CD8-positive, alpha-beta memory T cell (primary cell): Measurements from ENCODE around the gene KCTD5. TPM values are rescaled to one million over a fixed set of nuclear protein-coding genes. Genes with fewer than 3 reads are reported as not detected.

Experiments used
- CTCF ChIA-PET: fragments of 350-600 bp; sonication (Branson Sonifier 250); formaldehyde crosslinking; loops from one replicate; lab custom pipeline; 2021; ENCODE audit warnings: antibody characterized with exemption; lab: Charles Lee
- POLR2A ChIA-PET: fragments of 350-600 bp; sonication (Branson Sonifier 250); formaldehyde crosslinking; loops from one replicate; lab custom pipeline; 2021; ENCODE audit warnings: antibody characterized with exemption; lab: Charles Lee
- DNase-seq, 5 donors: peaks; one replicate each; pipeline versions ENCODE4 v3.0.0 to v3.0.0-alpha.2; 2020 to 2022; ENCODE audit warnings: mixed read lengths in 1 of 5
- H3K27ac ChIP-seq: one replicate; pipeline ENCODE4 v1.7.0; 2013; ENCODE audit warnings: low read depth, mild to moderate bottlenecking, low read length, moderate library complexity
- H3K27me3 ChIP-seq: 2 replicates; pipeline ENCODE4 v1.7.0; 2013; ENCODE audit warnings: low read length, mild to moderate bottlenecking; ENCODE audit not compliant: insufficient read depth, poor library complexity, severe bottlenecking
- H3K36me3 ChIP-seq: 2 replicates; pipeline ENCODE4 v1.7.0; 2013; ENCODE audit warnings: mild to moderate bottlenecking, low read length, moderate library complexity; ENCODE audit not compliant: insufficient read depth
- H3K4me1 ChIP-seq: 2 replicates; pipeline ENCODE4 v1.7.0; 2013; ENCODE audit warnings: mild to moderate bottlenecking, low read length, moderate library complexity; ENCODE audit not compliant: insufficient read depth
- H3K4me3 ChIP-seq: 2 replicates; pipeline ENCODE4 v1.7.0; 2013; ENCODE audit warnings: mild to moderate bottlenecking, low read length
- H3K9me3 ChIP-seq: 2 replicates; pipeline ENCODE4 v1.7.0; 2013; ENCODE audit warnings: mild to moderate bottlenecking, low read length
- H3K27ac Mint-ChIP-seq, 8 donors: one replicate each; pipeline ENCODE4 v1.8.0; 2020 to 2021; ENCODE audit warnings: mixed read lengths in 8 of 8, mild to moderate bottlenecking in 6 of 8, inconsistent platforms in 3 of 8, moderate library complexity in 3 of 8
- H3K27me3 Mint-ChIP-seq, 2 donors: one replicate each; pipeline ENCODE4 v1.8.0; 2020 to 2021; ENCODE audit warnings: mixed read lengths in 2 of 2, mild to moderate bottlenecking in 1 of 2, moderate library complexity in 1 of 2
- H3K36me3 Mint-ChIP-seq, 3 donors: one replicate each; pipeline ENCODE4 v1.8.0; 2020 to 2021; ENCODE audit warnings: mixed read lengths in 3 of 3, inconsistent platforms in 1 of 3, mild to moderate bottlenecking in 1 of 3
- H3K4me1 Mint-ChIP-seq, 3 donors: one replicate each; pipeline ENCODE4 v1.8.0; 2020 to 2021; ENCODE audit warnings: mixed read lengths in 3 of 3, inconsistent platforms in 1 of 3, mild to moderate bottlenecking in 1 of 3
- H3K4me3 Mint-ChIP-seq, 7 donors: one replicate each; pipeline ENCODE4 v1.8.0; 2020 to 2021; ENCODE audit warnings: mixed read lengths in 7 of 7, mild to moderate bottlenecking in 6 of 7, moderate library complexity in 4 of 7, inconsistent platforms in 2 of 7
- H3K9me3 Mint-ChIP-seq, 5 donors: one replicate each; pipeline ENCODE4 v1.8.0; 2020 to 2022; ENCODE audit warnings: mixed read lengths in 5 of 5, mild to moderate bottlenecking in 3 of 5, moderate library complexity in 2 of 5, inconsistent platforms in 1 of 5
- polyA plus RNA-seq: library from polyadenylated mRNA; unstranded; fragments of 300-500 nt; fragmentation: Illumina TruSeq; gene quantifications from one replicate; pipeline ENCODE4 v1.2.3, GENCODE V29; 2021
- total RNA-seq, 2 experiments: library from RNA; stranded (reverse); gene quantifications; one replicate each; pipeline ENCODE4 v1.2.3, GENCODE V29; 2021

Gene KCTD5
- total and polyA plus RNA-seq, 3 experiments from 2014 or later = 21.2 to 50.5 (median 49.7) TPM

- no peaks in the 10 kb centered on the region for H3K4me1 ChIP-seq
- Mint-ChIP-seq H3K4me1 (no peaks in the 10 kb centered on the region), H3K27ac (no peak overlapping the region), H3K27me3 (no peaks in the 10 kb centered on the region), H3K36me3 (peaks cover 0 to 77% (median 2%) of the 10 kb centered on the region in 3 donors), H3K4me3 (no peak overlapping the region), H3K9me3 (no peaks in the 10 kb centered on the region)
- ChIA-PET CTCF (no interaction called here), POLR2A (interaction anchor here (0.6 kb wide), 1 partner anchor 142 kb away, joined by 3 read pairs; no protein-coding TSS in a partner anchor)
- H3K27me3 ChIP-seq = no peaks in the 10 kb centered on the region
- DNase-seq = no peak
- no peak overlapping the region for H3K4me3 ChIP-seq
- H3K36me3 ChIP-seq = peaks cover 19% of the 10 kb centered on the region
- no peak overlapping the region for H3K27ac ChIP-seq
- no peaks in the 10 kb centered on the region for H3K9me3 ChIP-seq
Observed at GRCh38 chr16:2701713-2702437, 19.6 kb downstream of the KCTD5 start.

DNA sequence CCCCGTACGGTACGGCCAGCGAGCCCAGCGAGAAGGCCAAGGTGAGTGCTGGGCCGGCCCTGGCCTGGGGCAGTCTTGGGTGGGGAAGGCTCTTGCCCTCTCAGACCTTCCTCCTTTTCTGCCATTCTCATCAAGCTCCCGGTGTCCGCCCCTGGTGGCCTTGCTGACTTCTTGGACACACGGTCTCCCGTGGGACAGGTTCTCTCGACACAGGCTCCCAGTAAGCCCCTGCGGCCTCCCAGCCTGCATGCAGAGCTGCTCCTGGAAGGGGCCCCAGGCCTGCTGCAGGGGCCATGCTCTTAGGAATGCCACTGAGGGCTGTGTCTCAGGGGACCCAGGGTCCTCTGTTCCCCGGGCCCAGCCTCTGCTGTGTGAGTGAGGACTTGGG, 20.1 kb downstream of the KCTD5 start:
- H3K36me3 Mint-ChIP-seq = peaks cover 0 to 76% (median 2%) of the 10 kb centered on the region in 3 donors
- H3K4me1 Mint-ChIP-seq = no peaks in the 10 kb centered on the region
- no peak overlapping the region for H3K27ac Mint-ChIP-seq
- no peaks in the 10 kb centered on the region for H3K27me3 Mint-ChIP-seq
- no peak overlapping the region for H3K4me3 Mint-ChIP-seq
- no peaks in the 10 kb centered on the region for H3K4me1 ChIP-seq
- no peaks in the 10 kb centered on the region for H3K27me3 ChIP-seq
- DNase-seq = no peak
- CTCF ChIA-PET = no interaction called here
- POLR2A ChIA-PET = interaction anchor here (0.6 kb wide), 2 partner anchors 142 to 263 kb away, joined by 3 read pairs; no protein-coding TSS in a partner anchor
- H3K36me3 ChIP-seq = peaks cover 15% of the 10 kb centered on the region
- no peak overlapping the region for H3K27ac ChIP-seq
- no peaks in the 10 kb centered on the region for H3K9me3 Mint-ChIP-seq
- H3K9me3 ChIP-seq = no peaks in the 10 kb centered on the region
- H3K4me3 ChIP-seq = no peak overlapping the region

GRCh38 chr16:2702871-2703745, 20.8 kb downstream of the KCTD5 start:
- no peaks in the 10 kb centered on the region for H3K9me3 ChIP-seq
- H3K27me3 ChIP-seq = no peaks in the 10 kb centered on the region
- Mint-ChIP-seq H3K27ac (no peak overlapping the region), H3K9me3 (no peaks in the 10 kb centered on the region), H3K27me3 (no peaks in the 10 kb centered on the region), H3K36me3 (peaks cover 0 to 76% (median under 1%) of the 10 kb centered on the region in 3 donors), H3K4me1 (no peaks in the 10 kb centered on the region), H3K4me3 (no peak overlapping the region)
- H3K36me3 ChIP-seq = peaks cover 19% of the 10 kb centered on the region
- H3K4me3 ChIP-seq = no peak overlapping the region
- CTCF ChIA-PET = no interaction called here
- POLR2A ChIA-PET = interaction anchor here (0.6 kb wide), 1 partner anchor 262 kb away, joined by 3 read pairs; no protein-coding TSS in a partner anchor
- no peak for DNase-seq
- no peak overlapping the region for H3K27ac ChIP-seq
- no peaks in the 10 kb centered on the region for H3K4me1 ChIP-seq

GRCh38 chr16:2704166-2704982, 22.1 kb downstream of the KCTD5 start:
- Histone ChIP-seq H3K4me3 (no peak overlapping the region), H3K36me3 (peaks cover 16% of the 10 kb centered on the region), H3K9me3 (no peaks in the 10 kb centered on the region), H3K27ac (no peak overlapping the region), H3K27me3 (no peaks in the 10 kb centered on the region), H3K4me1 (no peaks in the 10 kb centered on the region)
- Mint-ChIP-seq H3K9me3 (no peaks in the 10 kb centered on the region), H3K27me3 (no peaks in the 10 kb centered on the region), H3K36me3 (peaks cover 0 to 71% (median 1%) of the 10 kb centered on the region in 3 donors), H3K27ac (no peak overlapping the region), H3K4me1 (no peaks in the 10 kb centered on the region), H3K4me3 (no peak overlapping the region)
- CTCF ChIA-PET = no interaction called here
- DNase-seq = no peak
- POLR2A ChIA-PET = interaction anchor here (0.5 kb wide), 1 partner anchor 115 kb away, joined by 6 read pairs; no protein-coding TSS in a partner anchor

DNA sequence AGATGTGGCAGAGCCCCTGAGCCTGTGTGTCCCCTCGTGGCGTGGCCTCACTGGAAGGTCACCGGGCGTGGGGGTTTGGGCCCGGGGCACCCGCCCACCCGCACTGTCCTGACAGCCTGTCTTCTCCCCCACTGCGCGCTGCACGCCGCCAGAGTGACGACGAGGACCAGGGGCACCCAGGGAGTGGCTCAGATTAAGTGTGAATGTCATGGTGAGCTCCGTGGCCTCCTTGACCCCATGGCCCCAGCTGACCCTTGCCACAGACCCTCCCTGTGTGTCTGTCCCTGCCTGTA, 22.6 kb downstream of the KCTD5 start:
- Mint-ChIP-seq H3K4me1 (no peaks in the 10 kb centered on the region), H3K27me3 (no peaks in the 10 kb centered on the region), H3K27ac (no peak overlapping the region), H3K4me3 (no peak overlapping the region), H3K9me3 (no peaks in the 10 kb centered on the region), H3K36me3 (peaks cover 0 to 66% (median 1%) of the 10 kb centered on the region in 3 donors)
- DNase-seq = no peak
- Histone ChIP-seq H3K27me3 (no peaks in the 10 kb centered on the region), H3K9me3 (no peaks in the 10 kb centered on the region), H3K4me1 (no peaks in the 10 kb centered on the region), H3K4me3 (no peak overlapping the region), H3K36me3 (peaks cover 11% of the 10 kb centered on the region), H3K27ac (no peak overlapping the region)
- ChIA-PET CTCF (no interaction called here), POLR2A (no interaction called here)

DNA sequence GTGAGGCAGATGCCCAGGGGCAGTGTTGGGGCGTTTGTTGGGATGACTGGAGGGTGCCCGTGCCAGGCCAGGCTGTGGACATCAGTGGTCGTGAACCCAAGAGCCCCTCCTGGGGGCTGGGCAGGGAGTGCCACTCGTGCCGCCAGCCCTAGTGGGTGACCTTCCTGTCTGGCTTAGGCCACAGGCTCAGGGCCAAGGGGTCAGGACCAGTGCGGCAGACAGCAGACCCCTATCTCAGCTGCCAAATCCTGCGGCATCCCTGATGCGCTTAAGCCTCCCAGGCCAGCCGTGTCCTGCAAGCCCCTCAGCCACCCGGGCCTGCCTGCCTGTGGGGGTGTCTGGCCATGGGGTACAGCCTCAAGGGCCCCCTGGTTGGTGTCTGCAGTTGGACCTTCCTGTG, 23.0 kb downstream of the KCTD5 start:
- H3K9me3 Mint-ChIP-seq = no peaks in the 10 kb centered on the region
- CTCF ChIA-PET = no interaction called here
- Histone ChIP-seq H3K4me3 (no peak overlapping the region), H3K27me3 (no peaks in the 10 kb centered on the region), H3K36me3 (peaks cover 7% of the 10 kb centered on the region), H3K27ac (no peak overlapping the region), H3K4me1 (no peaks in the 10 kb centered on the region), H3K9me3 (no peaks in the 10 kb centered on the region)
- no peak for DNase-seq
- H3K4me1 Mint-ChIP-seq = no peaks in the 10 kb centered on the region
- H3K36me3 Mint-ChIP-seq = peaks cover 0 to 63% (median 1%) of the 10 kb centered on the region in 3 donors
- H3K27me3 Mint-ChIP-seq = no peaks in the 10 kb centered on the region
- POLR2A ChIA-PET = no interaction called here
- no peak overlapping the region for H3K4me3 Mint-ChIP-seq
- no peak overlapping the region for H3K27ac Mint-ChIP-seq

- ChIA-PET POLR2A (no interaction called here), CTCF (no interaction called here)
Observed at GRCh38 chr16:2706085-2706484, 23.8 kb downstream of the KCTD5 start.

More at GRCh38 chr16:2706085-2706484, 23.8 kb downstream of the KCTD5 start:
- H3K4me3 ChIP-seq = no peak overlapping the region
- H3K36me3 ChIP-seq = peaks cover 7% of the 10 kb centered on the region
- no peaks in the 10 kb centered on the region for H3K27me3 ChIP-seq
- Mint-ChIP-seq H3K4me3 (no peak overlapping the region), H3K27ac (no peak overlapping the region), H3K9me3 (no peaks in the 10 kb centered on the region), H3K4me1 (no peaks in the 10 kb centered on the region), H3K36me3 (peaks cover 0 to 60% (median 4%) of the 10 kb centered on the region in 3 donors), H3K27me3 (no peaks in the 10 kb centered on the region)
- no peaks in the 10 kb centered on the region for H3K4me1 ChIP-seq
- no peak for DNase-seq
- H3K27ac ChIP-seq = no peak overlapping the region
- no peaks in the 10 kb centered on the region for H3K9me3 ChIP-seq
